TTC549 (cell line): ENCODE results near the gene DPH2.

Experiments
- FAIRE-seq: peaks from 2 replicates; lab custom pipeline; 2012; peaks lifted over from hg19 to GRCh38; lab: Jason Lieb, UNC

DPH2 gene

DNA sequence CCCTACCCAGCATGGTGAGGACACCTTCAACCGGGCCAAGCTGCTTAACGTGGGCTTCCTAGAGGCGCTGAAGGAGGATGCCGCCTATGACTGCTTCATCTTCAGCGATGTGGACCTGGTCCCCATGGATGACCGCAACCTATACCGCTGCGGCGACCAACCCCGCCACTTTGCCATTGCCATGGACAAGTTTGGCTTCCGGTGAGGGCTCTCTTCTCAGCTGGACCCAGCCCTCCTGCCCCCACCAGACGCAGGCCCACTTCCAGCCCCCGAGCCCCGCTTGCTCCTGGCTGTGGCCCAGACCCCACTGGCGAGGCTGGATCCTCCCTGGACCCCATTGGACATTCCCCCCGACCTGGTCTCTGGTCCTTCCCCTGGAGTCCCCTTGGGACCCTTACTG lies 15.0 kb downstream of the DPH2 start:
- FAIRE-seq: no peak

DNA sequence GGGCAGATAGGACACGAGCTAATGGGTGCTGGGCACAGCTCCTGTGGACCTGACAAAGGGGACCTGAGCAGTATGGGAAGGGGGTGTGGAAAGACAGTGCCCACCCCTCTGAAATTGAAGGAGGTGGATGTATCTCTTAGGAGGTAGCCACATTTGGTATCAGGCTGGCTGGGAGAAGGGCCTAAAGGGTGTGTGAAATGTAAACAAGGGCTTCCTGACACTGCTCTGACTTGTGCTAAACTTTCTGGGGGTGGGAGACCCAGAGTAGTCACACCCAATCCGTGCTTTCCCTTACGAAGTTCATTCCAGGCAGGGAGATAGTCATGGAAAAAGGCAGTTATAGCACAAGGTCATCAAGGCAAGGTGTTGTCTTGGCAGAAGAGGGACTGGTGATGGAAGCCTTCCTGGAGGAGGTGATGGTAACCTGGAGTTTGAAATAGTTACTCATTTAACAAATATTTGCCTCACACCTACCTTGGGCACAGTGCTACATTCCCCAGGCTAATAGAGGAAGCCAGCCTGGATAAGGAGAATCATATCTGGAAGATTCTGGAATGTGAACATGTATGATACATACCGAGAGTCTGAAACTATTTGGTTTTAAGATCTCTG lies 16.3 kb downstream of the DPH2 start:
- no peak for FAIRE-seq

DNA sequence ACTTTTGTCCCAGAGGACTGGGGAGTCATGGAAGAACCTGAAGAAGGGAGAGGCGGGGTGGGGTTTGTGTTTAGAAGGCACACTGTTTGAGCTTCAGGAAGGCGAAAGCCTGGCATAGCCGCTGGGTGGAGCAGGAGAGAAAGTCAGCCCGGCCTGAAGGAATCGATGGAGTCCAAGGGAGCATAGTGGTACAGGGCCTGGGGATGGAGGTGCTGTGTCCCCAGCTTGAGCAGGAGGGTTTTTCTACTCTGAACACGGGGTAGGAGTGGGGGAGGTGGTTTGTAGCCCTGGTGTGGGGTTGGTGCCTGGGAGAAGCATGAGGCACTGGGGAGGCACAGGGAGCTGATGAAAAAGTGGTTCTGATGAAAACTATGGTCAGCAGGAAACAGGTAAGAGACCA lies 16.9 kb downstream of the DPH2 start:
- no peak for FAIRE-seq

DNA sequence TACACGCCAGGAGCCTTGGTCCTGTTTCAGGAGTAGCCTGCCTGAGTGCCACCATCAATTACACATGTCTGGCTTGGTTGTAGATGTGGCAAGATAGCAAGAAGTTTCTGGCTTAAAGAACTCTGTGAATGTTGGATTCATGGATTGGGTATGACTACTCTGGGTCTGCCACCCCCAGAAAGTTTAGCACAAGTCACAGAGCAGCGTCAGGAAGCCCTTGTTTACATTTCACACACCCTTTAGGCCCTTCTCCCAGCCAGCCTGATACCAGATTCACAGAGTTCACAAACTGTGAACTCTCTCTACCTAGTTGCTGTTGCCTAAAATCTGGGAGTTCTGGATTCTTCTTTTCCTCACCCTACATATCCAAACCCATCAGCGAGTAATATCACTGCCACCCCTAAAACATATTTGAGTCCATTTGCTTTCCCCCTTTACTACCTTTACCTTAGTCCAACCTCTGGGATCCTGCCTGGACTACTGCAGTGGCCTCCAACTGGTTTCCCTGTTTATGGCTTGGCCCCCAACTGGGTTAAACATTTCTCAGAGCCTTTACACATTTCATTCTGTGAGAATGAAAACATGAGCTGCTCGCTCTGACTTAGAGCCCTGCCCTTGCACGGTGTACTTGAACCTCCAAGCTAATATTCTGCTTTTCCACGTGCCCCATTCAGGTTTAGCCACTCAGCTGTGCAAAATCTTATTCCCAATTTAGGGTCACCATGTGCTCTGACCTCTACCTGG lies 17.5 kb downstream of the DPH2 start:
- FAIRE-seq: no peak

DNA sequence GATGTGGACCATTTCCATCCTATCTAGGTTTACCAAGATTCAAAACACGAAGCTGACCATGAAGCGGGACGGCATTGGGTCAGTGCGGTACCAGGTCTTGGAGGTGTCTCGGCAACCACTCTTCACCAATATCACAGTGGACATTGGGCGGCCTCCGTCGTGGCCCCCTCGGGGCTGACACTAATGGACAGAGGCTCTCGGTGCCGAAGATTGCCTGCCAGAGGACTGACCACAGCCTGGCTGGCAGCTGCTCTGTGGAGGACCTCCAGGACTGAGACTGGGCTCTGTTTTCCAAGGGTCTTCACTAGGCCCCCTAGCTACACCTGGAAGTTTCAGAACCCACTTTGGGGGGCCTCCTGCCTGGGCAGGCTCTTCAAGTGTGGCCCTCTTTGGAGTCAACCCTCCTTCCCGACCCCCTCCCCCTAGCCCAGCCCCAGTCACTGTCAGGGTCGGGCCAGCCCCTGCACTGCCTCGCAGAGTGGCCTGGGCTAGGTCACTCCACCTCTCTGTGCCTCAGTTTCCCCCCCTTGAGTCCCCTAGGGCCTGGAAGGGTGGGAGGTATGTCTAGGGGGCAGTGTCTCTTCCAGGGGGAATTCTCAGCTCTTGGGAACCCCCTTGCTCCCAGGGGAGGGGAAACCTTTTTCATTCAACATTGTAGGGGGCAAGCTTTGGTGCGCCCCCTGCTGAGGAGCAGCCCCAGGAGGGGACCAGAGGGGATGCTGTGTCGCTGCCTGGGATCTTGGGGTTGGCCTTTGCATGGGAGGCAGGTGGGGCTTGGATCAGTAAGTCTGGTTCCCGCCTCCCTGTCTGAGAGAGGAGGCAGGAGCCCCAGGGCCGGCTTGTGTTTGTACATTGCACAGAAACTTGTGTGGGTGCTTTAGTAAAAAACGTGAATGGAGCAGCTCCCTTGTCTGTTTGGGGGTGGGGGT lies 20.7 kb downstream of the DPH2 start:
- no peak for FAIRE-seq

DNA sequence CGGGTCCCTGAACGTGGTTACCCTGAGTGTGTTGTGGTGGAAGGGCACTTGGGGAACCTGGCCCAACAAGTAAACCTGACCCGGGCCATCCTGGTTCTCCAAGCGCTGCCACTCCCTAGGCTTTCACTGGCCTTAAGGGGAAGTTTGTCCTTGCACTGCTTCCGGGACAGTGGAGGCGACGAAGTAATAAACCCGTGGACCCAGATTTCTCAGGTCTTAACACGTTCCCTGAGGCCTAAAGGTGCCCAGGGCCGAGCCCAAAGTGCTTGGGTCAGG lies 21.3 kb downstream of the DPH2 start:
- FAIRE-seq: no peak

DNA sequence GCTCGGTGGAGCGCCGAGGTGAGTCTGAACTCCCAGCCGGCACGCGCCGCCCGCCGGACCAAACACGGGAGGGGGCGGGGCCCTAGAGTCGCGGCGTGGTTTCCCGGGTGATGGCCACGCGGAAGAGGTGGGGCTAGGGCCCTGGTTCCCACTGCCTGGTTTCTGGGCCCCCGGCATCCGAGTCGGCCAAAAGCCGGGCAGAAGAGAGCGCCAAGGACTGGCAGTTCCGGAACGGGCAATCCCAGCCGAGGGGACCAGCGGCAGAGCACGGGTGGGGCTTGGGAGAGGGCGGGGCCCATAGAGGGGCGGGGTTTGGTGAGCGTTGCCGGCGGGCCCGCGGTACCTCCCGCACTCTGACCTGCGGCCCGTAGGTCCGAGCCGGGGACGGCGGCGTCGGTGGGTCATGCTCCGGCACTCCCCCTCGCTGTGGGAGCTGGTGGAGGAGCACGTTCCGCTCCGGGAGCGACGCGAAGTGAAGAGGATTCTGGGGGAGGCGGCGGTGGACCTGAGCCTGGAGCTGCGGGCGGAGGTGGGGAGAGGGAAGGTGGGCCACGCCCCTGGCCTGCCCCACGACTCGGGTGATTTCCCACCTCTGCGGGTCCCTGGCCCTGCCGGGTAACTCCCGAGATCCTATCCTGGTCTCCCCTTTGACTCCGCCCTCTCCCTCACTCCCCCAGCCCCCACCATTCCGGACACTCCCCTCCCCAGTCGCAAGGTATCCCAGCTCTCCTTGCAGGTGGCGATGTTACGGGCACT lies 21.8 kb downstream of the DPH2 start, which contains the start of gene CCDC24:
Gene CCDC24 (plus strand): TSS at position 124 of the 756 bp plus-strand sequence. CDS start 280 bp downstream, at position 404.
- no peak for FAIRE-seq

DNA sequence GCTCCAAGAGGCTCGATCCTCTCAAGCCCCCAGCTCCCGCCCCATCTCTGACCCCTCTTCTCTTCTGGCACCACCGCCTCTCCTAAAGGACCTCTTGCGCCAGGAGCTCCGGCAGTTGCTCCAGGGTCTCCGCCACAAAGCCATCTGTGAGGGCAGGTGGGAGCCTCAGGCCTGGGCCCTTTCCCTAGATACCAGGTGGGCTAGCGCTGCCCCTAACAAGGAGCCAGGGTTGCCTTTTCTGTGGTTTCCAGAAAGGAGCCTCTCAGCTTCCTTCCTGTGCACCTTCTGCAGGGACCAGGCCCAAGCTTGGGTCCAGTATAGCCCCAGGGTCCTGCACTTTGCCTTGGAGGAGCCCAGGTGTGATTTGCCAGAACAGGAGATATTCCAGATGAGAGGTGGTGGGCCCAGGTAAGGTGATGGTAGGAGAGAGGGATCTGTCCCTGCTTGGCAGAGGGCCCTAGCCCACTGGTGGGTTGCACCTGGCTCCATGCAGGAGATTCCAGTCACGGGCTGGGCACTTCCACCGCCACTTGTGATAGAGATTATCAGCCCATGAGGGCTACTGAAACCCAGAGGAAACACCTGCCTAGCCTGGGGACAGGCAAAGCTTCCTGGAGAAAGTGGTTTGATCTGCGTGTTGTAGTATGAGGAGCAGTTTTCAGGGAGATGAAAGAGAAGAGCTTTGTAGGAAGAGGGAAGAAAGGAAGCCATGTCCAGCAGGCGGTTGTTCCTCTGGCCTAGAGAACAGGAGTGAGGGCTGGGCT lies 22.6 kb downstream of the DPH2 start:
- FAIRE-seq: no peak

DNA sequence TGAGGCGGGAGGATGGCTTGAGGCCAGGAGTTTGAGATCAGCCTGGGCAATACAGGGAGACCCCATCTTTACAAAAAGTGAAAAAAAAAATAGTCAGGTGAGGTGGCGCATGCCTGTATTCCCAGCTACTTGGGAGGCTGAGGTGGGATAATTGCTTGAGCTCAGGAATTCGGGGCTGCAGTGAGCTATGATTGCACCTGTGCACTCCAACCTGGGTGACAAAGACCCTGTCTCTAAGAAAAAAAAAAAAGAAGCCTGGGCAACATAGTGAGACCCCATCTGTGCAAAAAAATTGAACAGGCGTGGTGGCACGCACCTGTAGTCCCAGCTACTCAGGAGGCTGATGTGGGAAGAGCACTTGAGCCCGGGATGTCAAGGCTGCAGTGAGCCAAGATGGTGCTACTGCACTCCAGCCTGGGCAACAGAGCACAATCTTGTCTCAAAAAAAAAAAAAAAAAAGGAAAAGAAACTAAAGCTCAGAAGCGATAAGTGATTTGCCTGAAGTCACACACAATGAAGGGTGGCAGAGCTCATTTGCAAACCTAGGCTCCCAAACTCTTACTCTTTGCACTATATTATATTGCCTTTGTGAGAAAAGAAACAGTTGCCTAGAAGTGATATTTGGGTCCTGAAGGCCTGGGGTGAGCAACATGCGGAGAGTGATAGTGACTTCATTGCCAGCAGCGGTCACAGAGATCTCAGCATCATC lies 23.6 kb downstream of the DPH2 start:
- no peak for FAIRE-seq

DNA sequence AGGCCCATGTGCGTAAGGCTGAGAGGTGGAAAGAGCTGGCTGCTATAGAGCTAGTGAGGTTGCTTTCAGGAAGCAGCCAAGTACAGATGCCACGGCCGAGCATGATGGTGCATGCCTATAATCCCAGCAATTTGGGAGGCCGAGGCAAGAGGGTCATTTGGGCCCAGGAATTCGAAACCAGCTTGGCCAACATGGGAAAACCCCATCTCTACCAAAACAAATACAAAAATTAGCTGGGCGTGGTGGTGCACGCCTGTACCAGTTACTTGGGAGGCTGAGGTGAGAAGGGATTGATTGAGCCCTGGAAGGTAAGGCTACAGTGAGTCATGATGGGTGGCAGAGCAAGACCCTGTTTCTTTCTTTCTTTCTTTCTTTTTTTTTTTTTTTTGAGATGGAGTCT lies 24.3 kb downstream of the DPH2 start:
- FAIRE-seq: no peak

DNA sequence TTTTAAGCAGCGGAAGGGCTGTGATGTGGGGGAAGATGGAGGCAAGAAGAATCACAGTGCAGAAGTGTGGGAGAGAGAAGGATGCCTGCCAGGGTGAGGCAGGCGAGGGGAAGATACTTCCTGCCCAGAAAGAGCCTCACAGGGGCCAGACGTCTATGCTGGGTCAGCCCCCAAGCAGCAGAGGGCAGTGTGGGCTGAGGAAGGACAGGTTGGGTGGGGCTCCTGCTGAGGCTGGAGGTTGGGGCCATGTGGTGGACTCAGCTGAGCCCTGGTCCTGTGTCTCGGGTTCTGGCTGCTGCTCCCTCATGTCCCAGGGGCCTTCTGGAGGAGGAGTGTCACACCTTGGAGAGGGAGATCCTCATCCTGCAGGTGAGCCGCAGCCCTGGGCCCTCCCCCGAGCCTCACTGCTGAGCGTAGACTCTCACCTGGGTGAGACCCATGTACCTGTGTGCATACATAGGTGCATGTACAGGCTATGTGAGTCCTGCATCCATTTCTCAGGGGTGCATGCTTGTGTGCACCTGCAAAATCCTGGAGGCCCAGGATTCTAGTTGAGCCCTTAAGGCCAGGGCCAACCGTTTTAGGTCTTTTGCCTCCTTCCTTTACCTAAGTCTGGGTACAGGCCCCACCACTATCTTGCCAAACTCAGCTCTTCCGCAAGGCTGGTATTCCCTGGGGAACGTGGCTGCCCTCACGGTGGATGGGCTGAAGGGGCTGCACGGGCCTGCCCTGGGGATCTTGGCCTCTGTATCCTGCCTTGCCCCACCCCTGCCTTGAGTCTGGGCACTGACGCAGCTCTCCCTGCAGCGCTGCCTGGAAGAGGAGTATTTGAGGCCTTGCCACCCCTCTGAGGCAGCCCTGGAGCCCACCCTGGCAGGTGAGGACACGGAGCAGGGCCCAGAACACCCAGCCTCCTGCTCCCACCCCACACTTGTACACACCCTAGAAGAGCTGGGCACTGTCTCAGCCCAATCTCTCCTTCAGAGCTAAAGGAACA lies 25.3 kb downstream of the DPH2 start:
- no peak for FAIRE-seq

DNA sequence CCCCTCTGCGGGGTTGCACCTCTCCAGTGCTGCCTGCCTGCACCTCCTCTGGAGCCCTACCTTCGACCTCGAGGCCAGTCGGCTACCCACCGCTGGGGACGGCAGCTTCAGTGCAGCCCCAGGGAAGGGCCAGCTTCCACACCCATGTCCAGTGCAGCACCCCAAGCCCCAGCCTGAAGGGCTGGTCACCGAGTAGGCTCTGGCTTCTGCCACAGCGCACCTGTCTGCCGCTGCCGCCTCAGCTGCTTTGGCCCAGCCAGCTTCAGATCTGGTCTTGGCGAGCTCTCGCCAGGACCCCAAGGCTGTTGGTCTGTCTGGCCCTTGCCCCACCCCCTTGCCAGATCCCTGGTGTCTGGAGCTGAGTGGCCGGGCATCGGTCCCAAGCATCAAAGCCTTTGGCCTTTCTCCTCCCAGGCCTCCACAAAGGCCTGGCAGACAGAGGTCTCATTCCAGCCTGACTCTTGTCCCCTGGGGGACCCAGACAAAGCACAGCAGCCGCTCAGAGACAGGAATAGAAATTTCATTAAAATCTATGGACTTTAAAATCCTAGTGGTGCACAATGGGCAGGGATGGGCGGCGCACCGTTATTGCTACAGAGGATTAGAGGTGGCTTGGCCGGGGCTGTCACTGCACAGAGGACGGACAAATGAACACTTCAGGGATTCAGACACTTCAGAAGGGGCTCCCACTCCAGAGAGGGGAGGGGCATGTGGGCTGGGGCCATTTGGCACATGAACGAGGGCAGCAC lies 26.3 kb downstream of the DPH2 start:
- no peak for FAIRE-seq

DNA sequence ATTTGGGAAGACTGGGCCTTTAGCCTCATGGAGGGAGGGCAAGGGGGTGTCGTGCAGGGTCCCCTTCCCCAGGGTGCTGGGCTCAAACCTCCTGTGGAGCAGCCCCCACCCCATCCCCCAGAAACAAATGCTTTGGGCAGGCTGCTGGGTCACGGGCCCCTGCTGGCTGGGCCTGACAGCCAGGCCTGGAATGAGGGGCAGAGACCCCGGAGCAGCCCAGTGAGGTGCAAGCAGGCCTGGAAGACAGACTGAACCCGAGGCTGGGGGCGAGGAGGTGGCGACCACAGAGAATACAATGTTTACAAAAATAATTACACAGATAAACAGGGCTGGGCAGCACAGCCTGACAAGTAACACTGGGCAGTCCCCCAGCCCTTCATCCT lies 26.9 kb downstream of the DPH2 start:
- no peak for FAIRE-seq

DNA sequence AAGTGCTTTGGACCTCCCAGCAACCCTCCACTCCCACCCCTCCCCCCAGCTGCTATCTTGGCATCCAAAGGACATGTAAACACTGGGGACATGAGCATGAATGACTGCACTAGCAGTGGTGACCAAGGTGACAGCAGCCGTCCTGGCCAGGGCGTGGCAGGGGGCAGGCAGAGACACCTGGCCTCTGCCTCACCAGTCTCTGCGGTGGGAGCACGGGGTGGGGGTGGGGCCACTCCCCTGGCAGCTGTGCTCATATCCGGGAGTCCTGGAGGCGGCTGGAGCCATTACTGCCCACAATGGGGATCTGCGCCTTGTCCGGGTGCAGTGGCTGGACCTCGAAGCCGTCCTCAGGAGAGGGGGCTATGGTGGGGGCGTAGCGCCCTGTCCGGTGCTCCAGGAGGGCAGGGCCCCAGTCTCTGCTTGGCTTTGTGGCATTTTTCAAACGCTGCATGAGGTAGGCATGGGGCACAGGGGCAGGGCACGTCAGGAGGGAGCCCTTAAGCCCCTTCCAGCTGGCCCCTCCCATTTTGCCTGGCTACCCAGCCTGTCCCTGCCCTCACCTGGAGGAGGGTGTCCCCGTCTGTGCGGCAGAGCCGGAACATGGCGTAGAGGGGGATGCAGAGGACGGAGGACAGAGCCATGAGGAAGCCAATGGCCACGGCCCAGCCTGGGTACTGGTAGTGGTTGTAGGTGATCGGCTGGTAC lies 27.6 kb downstream of the DPH2 start:
- FAIRE-seq: no peak

DNA sequence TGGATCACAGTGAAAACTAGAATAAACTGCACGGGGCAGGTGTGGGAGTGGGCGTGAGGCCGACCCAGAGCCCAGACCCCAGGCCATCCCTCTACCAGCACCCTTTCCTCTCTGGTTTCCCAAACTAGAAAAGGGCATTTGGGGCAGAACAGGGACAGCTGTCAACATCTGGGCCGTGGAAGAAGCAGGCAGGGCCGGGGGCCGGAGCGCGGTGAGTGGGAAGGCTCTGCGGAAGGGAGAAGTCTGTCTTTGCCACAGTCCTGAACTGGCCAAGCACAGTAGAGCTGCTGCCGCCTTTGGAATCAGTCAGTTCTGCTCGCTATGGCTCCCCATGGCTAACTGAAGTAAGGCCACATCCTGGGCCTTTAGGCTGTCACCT lies 28.2 kb downstream of the DPH2 start:
- FAIRE-seq: no peak

DNA sequence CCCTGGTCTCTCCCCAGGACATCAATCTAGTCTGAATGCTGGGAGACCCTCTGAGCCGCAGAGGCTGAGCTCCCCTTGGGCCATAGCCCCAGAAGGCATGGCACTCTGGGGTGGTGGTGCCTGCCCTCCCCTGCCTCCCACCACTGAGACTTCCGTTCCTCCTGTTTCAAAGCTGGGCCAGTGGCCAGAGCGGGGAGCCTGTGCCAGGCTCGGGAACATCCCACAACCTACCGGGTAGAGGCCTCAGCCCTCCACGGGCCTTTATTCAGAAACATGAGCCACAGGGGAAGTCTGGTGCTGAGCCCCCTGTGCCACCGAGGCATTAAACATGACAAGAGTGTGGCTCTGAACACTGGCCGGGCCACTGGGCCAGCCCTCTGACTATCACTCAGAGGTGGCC lies 29.6 kb downstream of the DPH2 start:
- no peak for FAIRE-seq

DNA sequence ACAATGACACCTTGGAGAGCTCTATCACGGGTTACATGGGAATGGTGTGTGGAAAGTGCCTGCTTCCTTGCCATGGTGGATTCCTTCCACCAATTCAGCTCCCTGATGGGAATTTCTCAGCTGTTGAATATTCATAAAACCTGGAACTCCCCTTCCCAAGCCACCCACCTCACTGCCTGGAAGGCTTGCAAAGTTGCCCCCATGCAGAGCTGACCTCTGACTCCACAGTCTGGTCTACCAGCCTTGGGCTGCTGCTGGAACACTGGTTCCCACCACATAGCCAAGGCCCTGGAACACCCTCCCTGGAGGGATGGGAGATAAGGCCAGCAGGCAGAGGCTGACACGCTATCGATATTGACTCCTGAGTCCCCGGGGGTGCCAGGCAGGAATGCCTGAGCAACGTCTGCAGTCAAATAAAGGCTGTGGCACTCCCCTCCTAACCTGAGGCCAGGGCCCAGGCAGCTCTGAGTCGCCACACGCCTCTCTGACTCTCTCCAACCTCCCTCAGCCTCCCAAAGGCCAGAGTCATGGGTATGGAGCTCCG lies 30.4 kb downstream of the DPH2 start:
- no peak for FAIRE-seq

DNA sequence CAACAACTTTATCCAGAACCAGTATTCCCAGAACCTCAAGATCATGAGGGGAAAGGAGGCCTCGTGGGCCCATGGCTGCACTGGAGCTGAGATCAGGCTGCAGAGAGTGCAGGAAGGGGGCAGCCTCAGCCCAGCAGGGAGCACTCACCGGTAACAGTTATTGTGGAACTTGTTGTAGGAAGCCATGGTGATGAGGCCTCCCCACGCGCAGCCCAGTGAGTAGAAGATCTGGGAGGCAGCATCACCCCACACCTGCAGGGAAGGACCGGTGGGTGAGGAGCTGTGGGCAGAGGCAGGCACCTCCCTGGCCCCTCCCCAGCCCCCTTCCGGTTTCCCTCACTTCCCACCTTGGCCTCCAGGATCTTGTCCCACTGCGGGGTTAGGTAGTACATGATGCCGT lies 32.4 kb downstream of the DPH2 start:
- FAIRE-seq: no peak
